IPS DF 19.7 (cell line): Measurements from ENCODE around the gene LTN1.
A peak's percentile ranks its signal among the peaks of the same experiment; 100 is the strongest.

Experiments
- DNase-seq: peaks from one replicate; pipeline ENCODE4 v3.0.0-alpha.2; 2013; ENCODE audit warnings: low read depth, low spot score

Gene LTN1

GRCh38 chr21:28928578-28929420 lies 63.9 kb downstream of the LTN1 start:
- DNase-seq: no peak

GRCh38 chr21:28927130-28927529 lies 65.5 kb downstream of the LTN1 start:
- no peak for DNase-seq

DNA sequence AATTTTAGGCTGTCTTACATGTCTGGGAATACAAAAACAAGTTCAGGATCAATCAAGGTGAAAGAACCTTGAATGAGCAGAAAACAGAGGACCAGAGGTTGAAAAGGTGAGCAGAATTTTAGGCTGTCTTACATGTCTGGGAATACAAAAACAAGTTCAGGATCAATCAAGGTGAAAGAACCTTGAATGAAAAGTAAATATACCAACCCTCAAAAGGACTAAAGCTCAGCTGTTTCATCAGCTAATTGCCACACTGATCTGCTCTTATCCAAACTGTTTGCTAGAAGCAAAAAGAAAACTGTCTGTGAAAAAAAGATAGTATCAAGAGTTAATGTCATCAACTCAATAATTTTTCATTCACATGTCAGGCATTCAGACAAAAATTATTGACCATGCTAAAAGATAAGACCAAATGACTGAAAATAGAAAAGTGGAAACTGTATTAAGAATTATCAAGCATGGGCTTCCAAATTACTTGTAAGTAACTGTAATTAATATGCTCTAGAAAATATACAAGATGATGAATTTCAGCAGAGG lies 69.2 kb downstream of the LTN1 start:
- DNase-seq: no peak

- DNase-seq: peak; percentile 71
Observed at GRCh38 chr21:28922368-28922767, 70.3 kb downstream of the LTN1 start.

DNA sequence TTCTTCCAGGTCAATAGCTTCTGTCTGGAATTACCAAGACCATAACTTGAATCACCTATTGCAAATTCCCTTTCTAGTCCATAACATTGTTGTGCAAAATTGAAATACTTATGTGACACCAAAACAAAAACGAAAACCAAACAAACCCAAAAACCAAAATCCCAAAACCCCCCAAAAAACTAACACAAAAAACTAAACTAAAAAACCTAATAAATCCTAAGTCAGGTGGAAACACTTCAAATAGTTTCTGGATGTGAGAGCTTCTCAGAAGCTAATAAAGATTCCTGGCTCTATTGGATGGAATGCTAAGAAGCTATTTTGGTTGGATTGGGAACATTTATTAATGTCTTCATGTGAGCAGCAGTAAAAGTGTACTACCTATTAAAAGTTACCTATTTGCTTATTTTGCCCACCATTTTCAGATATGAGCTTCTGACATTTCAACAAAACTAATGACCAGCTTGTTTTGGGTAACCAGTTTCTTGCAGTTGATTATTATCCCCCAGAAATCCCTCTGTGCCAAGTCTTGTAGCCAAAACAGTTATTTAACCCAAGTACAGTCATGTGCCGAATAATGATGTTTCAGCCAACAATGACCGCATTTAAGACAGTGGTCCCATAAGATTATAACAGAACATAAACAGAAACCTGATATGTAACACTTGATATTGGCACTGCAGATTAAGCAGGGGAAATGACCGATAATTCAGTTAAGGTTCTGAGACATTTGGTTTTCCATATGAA lies 76.4 kb downstream of the LTN1 start:
- DNase-seq: no peak

DNA sequence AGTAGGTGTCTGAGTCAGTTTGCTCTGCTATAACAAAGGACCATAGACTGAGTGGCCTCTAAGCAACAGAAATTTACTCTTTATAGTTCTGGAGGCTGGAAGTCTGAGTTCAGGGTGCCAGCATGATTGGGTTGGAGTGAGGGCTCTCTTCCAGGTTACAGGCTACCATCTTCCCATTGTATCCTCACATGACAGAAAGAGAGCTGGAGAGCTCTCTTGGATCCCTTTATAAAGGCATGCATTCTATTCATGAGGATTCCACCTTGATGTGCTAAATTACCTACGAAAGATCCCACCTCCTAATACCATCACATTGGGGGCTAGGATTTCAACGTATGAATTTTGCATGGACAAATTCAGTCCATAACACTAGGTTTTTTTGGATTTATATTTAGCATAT lies 79.6 kb downstream of the LTN1 start:
- DNase-seq: no peak

- DNase-seq: no peak
Observed at GRCh38 chr21:28910280-28910887, 82.3 kb downstream of the LTN1 start.

DNA sequence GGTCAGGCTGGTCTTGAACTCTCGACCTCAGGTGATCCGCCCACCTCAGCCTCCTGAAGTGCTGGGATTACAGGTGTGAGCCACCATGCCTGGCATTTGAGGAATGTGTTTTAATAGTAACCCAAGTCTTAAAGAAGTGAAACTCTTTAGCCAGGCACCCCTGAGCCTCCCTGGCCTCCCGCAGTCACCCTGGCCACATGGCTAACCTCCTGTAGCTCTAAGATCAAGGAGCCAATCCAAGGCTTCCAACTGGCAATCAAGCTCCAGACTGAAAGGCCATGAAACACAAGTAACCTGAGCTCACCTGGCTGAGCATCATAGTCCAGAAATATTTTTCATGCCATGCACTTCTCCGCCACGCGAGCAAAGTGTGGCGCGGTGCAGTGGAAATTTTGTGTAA lies 84.3 kb downstream of the LTN1 start:
- no peak for DNase-seq

DNA sequence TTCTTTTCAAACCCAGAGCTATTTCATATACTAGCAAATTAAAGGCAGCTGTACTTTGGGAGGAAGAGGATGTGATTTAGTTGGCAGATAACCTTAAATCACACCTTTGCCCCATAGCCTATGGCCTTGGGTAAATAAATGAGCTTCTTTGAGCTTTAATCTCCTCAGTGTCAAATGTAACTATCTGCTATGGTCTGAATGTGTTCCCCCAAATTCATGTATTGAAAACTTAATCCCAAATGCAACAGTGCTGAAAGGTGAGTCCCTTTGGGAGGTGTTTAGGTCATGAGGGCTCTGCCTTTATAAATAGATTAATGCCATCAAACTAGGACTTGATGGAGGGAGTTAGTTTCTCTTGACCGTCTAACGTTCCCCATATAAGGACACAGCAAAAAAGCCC lies 85.8 kb downstream of the LTN1 start:
- no peak for DNase-seq

DNA sequence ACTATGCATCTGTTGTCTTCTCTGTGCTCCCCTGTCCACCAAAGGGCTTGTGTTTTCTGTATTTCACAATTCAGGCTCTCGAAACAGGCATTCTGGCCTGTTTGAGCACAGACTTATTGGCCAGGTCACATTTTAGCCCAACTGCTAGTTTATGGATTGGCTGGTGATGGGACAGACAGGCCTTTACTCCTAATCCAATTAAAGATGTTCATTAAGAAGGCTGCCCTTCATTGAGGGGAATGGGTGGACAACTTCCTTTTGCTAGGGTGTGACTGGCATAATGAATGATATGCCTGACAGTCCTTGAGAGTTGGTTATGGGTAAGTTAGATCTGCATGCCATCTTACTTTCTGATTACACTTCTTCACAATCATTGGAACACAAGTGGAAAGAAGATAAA lies 86.4 kb downstream of the LTN1 start:
- no peak for DNase-seq

DNA sequence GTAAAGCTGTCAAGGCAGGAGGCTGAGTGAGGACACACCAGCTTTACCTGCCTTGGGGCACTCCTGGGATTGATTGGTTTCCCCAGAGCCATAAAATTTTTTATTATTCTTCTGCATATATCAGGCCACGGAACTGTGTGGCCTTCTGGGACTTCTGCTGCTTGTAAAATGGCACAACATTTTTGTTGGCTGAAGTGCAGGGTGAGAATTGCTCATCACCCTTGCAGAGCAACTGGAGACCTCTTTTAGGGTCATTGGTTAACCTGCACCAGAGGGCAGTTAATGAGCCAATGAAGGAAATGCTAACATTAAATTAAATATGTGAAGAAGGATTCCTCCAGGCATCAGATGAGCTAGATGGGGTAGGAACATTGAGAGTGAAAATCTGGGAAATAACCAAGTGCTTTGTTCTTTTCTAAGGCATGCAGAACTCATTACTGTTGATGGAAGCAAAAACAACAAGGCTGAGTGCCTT lies 87.7 kb downstream of the LTN1 start:
- DNase-seq: no peak

- no peak for DNase-seq
Observed at GRCh38 chr21:28903448-28903847, 89.2 kb downstream of the LTN1 start.

GRCh38 chr21:28900481-28900880 lies 92.2 kb downstream of the LTN1 start:
- no peak for DNase-seq

DNA sequence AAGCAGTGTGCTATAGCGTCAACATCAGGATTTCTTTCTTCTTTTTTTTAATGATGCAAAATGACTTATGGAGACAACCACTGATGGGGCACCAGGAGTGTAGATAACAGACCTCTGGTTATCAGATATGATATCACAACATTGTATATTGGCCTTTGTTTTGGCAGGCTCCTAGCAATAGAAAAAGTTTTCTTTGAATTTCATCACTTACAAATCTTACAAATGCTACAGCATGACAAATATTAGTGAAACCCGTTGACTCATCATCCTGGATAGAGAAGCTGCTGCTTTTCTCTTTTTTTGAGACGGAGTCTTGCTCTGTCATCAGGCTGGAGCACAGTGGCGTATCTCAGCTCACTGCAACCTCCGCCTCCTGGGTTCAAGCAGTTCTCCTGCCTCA lies 92.9 kb downstream of the LTN1 start:
- no peak for DNase-seq

GRCh38 chr21:28899220-28899619 lies 93.5 kb downstream of the LTN1 start:
- no peak for DNase-seq

GRCh38 chr21:28893687-28894086 lies 99.0 kb downstream of the LTN1 start:
- DNase-seq: no peak

DNA sequence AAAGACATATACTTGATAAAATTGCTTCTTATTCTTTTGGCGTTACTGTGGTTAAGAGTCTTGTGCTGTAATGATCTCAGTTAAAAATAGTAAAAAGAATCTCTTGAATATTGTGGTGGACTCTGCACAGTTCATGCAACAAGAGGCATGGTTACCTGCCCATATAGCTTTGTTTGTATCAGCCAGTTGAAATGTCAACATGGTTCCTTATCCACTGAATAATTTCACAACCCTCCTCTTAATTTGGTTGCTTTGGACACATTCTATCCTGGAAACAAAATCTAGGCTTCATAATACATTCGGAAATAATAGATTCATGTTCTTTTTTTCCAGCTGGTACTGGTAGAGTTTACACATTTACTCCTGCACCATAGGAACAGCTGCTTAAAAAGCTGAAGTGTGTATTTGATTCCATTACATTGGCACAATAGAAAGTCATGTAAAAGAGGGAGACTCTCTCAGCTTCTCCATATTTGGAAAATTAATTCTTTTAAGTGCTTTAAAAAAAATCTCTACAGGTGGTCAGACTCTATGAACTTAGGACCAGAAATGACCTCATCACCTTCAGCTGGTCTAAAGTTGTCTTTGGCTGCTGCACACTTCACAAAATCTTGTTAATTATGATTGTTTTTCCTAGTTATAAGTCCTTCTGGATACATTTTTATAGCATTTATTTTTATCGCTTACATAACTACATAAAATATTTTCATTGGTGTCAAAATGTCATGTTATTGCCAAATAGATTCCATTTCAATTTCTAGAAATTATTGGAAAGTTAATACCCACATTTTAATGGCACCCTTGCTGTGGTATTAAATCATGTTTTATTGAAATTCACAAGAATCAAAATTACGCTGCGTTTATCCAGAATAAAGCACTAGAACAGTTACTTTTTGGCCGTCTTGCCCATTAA lies 100.2 kb downstream of the LTN1 start:
- DNase-seq: no peak

DNA sequence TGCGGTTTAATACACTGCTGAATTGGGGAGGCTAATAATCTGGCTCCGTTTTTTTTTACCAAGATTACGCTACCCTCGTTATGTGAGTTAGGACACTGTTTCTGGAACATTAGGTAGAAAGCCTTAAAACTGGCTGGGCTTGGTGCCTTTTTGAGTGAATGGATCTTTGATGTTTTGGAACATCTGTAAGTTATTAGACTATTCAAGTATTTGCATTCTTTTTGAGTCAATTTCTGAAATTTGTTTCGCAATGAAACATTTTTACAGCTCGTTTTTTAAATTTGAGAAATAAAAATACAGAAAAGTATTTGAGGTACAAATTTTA lies 106.9 kb downstream of the LTN1 start:
- DNase-seq: no peak

DNA sequence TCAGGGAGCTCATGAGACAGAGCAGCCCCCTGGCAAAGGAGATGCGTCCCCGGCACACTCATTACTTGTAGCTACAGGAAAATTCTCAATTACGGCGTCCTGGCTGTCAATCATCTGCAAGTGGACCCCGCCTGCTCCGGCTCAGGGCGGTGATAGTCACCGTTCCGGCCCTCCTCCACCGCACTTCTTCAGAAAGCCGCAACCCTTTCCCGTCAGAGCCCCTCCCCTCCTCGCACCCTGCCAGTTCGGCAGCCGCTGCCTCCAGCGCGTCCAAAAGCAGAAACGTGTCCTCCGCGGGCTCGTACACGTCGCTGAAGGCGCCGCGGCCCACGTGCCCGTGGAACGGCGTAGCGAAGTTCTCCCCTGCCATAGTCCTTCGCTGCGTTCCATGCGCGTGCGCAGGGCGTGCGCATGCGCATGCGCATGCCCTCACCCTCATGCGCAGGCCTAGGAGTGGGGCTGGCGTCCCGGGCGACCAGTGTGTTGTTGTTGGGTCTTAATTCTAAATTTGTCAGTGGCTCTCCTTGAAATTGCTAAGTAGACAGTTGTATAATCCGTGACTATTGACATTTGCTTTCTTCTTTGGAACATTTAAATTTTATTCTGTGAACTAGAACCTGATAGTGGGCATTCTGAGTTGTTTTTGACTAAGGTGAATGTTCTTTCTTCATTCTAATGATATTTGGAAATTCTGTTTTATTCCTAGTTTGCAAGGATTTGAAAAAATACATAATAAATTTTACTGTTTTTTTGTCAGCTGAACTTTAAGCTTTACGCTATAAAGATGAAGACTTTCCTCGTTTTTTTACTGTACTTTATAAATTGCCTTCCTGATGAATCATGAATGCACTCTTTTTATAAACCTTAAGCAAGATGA lies 107.5 kb downstream of the LTN1 start:
- peak; percentile 50 for DNase-seq

DNA sequence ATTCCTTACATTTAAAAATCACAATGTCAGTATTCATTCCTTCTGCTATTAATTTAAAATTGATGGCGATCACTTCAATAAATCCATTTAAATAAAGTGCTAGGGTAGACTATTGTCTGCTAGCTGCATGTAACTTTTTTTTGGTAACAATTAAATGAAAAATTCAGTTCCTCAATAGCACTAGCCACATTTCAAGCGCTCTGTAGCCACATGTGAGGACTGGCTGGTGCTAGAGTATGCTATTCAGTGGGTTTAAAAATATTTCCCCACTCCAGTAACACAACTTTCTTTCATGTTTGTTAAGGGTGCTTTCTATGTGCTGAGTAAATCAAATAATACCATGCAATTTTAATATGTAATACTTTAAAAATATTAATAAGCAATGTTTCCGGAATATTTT lies 108.2 kb downstream of the LTN1 start:
- DNase-seq: no peak
